ENCODE measurements around the gene IGFN1.

IGFN1 gene

DNA sequence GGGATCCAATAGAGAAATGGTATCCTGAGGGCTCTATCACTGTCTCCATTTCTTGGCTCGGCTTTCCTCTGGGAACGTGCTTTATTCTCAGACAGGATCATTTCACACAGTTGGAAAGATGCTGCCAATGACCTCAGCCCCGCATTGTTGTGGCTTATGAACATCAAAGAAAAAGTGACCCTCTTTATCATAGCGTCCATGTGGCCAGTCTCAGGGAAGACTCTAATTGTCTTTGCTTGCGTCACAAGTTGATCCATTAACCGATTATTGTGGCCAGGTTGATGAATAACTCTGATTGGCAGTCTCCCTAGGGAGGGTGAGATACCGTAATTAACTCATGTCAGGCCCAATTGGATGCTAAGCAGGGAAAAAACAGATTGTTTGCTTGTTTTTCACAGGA lies 26.0 kb upstream of the IGFN1 start:
- no peak for DNase-seq

DNA sequence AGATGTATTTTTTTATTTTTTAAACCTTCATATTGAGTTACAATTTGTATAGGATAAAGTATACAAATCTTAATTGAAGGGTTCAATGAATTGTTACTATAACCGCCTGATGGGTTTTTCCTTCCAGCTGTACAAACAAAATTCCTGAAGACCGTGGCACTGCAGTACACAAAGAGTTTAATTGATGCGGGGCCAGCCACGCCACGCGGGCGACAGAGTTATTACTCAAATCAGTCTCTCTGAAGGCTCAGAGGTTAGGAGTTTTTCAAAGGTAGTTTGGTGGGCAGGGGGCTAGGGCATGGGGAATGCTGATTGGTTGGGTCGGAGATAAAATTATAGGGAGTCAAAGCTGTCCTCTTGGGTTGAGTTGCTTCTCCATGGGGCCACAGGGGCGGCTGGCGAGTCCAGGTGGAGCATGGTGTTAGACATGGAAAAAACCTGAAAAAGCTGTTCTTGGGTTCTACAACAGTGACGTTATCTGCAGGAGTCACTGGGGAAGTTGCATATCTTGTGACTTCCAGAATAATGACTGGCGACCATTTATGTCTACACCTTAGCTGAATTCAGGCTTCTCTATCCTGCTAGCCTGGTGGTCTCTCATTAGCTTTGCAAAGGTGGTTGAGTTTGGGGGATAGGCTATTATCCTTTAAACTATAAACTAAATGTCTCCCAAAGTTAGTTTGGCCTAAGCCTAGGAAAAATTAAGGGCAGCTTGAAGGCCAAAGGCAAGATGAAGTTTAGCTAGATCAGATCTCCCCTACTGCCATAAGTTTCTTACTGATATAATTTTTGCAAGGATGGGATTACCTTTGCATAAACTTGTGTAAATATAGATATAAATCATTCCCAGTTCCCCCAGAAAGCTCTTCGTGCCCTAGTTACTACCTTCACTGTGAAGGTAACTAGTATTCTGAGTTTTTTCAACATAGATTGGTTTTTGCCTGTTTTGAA lies 23.3 kb upstream of the IGFN1 start:
- DNase-seq, result no peak

DNA sequence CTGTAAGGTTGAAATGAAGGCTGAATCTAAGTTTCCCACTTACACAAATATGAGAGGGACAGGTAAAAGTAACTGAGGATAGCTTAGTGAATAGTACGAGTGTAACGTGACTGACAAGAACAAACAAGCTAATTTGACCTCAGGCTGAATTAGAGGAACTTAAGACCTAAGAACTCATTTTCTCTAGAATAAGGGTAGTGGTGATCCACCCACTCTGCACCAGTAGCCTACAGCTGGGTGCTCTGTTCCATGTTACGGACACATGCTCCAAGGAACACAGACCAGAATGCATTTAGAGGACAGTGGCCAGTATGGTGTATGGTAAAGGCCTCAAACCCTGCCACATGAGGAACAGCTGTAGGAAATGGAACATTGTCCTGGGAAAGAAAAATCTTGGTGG lies 21.4 kb upstream of the IGFN1 start:
- DNase-seq, result no peak

DNA sequence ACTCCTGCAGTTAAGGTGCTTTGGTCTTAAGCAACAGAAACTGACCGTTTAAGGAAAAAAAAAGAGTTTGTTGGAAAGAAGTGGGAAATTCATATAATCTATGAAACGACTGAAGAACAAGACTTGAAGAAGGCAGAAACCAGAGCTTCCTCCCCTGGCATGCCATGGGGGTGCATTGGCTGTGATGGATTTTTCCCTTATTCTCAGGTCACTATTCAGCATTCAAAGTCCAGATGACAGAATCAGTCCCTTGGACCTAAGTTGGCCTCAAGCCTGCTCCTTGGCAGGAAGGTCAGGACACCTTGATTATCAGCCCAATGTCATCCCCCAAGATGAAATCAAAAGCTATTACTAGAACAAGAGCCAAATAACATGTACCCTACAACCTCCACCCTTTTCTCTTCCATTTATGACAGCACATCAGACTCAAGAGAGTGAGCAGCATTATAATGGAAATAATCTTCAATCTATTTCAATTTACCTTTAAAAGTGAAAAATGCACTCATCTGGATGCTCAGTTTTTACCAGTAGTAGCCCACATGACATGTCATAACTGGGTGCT lies 20.6 kb upstream of the IGFN1 start:
- DNase-seq, result no peak

DNA sequence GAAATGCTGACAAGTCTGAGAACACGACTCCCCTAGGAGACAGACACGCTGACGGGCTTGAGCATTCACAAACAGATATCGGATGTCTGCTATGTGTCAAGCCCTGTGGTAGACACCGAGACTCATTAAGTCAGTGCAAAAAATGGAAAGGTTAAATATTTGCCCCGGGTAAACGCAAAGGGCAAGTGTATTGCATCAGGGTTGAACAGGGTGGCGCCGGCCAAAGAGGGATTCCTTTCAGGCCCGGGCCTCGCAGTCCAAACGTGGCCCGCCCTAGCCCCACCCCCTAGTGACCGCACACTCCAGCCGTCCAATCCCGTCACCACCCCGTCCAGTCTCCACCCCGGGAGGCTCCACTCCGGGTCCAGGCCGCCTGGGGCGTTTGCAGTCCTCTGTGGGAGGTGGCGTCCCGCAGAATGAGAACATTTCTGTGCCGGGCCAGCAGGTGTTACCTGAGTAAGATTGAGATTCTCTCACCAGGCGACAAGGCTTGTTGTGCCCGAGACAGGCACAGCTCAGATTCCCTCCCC lies 20.0 kb upstream of the IGFN1 start:
- peak; percentile 98 for DNase-seq

DNA sequence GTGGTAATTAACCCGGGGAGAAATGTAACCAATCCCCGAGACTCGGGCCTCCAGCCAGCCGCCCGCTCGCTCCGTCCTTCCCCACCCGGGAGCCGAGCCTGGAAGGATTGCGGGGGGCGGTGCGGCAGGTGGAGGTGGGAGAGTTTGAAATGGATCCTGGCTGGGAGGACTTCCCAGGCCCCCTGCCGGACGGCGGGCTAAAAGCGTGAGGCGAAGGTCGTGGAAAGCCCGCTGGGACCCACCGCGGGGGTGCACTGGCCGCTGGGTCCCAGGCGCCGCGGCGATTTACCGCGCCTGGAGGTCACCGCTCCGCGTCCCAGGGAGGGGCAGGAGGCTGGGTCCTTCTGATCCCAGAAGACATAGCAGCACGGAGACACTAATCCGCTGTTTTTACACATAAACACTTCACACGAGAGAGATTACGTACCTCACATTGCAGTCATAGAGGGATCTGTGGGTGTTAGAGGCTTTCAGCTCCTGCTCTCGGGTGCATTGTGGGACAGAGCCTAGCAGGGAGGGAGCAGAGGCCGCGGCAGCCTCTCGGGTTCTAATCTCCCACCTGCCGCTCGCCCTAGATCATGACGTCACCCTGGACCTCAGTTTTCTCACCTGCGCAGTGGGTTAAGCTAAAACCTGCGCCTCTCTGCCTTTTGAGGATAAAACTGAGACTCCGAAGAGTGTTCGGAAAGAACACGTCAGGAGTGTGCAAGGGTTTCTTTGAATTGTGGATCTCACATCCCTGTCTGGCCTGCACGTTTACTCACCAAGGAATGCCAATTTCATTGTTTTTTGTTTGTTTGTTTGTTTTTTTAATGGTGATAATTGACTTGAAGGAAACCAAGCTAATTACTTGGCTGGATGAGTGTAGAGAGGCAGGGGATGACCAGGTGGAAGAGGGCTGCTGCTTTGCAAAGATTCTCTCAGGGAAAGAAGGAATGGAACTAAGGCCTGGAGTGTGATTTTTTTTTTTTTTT lies 19.3 kb upstream of the IGFN1 start:
- peak; percentile 62 for DNase-seq

DNA sequence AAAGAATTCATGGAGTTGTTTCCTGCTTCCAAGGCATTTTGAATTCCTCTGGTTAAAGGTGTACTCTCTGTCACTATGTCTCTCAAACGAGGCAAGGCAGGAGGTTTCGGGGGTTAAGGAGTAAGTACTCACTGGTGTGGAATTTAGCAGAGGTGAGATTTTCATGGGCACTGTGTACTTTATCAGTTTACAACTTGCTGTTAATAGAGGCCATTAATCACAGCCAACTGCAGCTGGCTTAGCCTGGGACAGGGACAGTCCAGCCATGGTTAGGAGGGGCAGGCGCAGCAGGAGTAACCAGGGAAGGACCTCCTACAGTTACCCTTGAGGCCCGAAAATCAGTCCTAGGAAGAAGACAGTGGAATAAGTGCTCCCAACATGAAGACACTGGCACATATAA lies 18.3 kb upstream of the IGFN1 start:
- DNase-seq, result no peak

DNA sequence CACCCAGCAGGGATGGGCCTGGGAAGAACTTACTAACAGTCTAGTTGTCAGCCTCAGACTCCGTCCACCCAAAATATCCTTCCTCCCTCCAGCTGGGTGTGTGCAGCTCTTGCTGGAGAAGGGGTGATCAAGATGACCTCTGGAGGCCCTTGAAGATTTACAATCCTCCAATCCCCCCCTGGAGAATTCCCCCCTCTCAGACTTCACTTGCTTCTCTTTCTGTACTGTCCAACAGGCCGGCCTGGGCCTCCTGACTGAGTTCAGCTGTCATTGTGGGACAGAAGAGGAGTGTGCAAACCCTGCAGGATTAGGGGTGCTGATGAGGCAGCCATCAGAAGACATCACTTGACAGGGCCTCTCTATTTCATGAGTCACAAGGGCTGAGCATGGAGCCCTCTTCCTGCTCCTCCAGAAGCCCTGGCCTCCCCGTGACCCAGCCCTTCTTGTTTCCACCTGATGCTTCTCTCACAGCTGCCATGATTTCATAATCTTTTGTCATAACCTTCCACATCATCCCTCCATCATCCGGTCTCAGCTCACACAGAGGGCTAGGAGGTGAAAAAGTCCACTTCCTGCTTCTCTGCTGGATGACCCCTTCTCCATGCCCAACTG lies 17.5 kb upstream of the IGFN1 start:
- no peak for DNase-seq

DNA sequence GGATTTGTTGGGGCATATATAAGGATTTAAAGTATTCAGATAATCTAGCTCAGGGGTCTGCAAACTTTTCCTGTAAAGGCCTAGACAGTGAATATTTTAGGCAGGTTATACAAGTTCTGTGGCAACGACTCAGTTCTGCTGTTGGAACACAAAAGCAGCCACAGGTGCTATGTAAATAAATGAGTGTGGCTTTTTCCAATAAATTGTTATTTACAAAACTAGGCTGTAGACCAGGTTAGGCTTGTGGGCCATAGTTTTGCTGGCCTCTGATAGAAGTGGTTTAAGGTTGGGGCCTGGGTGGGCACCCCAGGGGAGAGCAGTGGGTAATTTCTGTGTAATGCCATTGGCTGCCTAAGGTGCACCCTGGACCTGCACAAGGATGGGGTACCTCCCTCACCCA lies 16.9 kb upstream of the IGFN1 start:
- DNase-seq, result no peak

DNA sequence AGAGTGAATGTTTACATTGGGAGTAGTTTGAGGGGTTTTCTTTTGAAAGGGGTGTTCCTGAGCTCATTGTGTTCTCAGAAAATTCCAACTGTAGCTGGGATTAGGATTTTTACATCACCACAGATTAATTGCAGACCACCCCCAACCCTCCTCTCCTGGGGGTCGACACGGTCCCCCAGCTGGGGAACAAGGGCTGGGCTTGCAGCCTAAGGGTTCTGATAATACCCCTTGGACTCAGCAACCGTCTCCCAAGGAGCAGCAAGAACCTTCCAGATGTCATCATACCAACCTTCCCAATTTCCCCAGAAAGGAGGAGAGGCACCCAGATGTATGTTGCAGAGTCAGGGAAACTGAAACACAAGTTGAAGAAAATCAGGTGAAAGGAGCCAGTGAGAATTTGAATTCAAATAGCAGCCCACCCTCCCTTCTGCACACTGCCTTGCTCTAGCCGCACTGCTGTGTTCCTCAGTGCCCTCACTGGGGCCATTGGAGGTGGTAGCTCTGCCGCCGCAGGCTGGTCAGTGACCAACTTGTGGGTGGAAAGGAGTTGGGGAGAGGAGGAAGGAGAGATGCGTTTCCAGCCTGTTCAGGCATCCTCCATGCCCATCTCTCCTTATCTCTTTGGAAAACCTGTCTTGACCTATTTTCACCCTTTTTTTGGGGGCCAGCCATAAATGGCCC lies 14.7 kb upstream of the IGFN1 start:
- DNase-seq, result no peak

DNA sequence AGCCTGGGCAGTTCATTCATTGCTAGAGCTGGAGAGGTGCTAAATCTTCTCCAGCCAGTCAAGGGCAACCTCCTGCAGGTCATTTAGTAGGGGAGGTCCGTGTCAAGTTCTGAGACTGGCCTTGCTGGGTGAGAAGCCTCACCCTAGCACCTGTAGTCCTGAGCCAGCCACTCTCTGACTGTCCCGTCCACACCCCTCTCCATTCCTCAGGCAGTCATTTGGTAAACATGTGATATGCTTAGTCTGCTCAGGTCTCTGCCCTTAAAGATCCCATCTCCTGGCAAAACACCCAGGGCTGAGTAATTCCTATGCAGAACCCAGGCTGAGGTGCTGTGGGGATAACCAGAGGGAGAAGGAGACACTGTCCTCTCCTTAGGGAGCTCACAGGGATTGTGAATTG lies 13.7 kb upstream of the IGFN1 start:
- no peak for DNase-seq

DNA sequence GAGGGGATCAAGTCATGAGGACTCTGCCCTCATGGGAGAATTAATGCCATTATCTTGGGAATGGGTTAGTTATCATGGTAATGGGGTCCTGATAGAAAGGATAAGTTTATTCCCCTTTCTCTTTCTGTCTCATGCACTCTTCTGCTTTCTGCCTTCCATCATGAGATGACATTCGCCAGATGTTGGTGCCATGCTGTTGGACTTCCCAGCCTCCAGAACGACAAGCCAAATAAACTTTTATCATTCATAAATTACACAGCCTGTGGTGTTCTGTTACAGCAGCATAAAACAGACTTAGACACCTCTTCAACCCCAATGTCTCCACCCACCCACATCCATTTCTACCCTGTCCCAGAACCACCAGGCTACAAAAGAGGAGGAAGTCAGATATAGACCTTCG lies 11.9 kb upstream of the IGFN1 start:
- DNase-seq, result no peak

DNA sequence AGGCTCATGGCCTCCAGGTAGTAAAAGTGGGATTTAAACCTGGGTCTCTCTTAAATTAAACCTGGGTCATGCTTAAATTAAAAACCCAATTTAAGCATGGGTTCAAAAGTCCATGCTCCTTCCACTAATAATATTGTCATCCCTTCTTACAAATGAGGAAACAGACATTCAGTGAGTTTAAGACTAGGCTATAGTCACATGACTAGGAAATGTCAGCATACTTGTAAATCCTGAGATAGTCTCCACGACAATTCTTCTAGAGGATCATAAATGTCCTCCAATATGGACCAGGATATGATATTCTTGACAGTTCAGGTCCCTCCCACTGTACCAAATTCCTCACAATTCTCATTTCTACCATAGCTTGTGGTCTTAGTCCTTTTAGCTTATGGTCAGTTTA lies 10.5 kb upstream of the IGFN1 start:
- DNase-seq, result no peak

DNA sequence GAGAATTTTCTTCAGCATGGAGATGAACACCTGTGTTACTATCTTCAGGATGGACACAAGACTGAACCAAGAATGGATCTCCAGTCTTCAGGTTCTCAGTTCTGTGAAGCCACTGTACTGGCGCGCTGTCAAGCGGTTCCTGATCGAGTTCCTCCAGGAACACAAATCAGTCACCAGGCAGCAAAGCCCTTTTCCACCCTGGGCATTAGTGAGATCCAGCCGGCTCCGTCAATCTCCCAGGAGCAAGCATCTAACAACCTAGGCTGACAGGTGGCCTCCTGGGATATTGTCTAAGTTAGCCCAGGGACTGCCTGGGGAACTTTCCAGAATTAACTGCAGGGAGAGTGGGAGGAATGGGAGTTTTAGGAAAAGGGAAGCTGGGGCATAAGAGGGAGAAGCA lies 9.7 kb upstream of the IGFN1 start:
- DNase-seq, result no peak

DNA sequence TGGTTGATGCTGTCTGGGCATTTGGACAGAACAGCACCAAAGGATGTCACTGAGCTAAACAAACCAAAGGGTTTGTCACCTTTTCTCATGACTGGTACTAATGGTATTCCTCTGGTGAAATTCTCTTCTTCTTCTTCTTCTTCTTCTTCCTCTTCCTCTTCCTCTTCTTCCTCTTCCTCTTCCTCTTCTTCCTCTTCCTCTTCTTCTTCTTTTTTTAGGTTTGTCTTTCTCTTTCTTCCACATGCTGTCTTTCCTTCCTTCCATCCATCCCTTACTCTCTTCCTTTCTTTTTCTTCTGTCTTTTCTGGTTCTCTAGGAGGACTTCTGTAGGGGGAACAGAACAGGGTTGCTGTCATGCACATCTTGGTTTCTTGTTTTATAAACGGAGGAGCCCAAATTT lies 9.3 kb upstream of the IGFN1 start:
- no peak for DNase-seq

DNA sequence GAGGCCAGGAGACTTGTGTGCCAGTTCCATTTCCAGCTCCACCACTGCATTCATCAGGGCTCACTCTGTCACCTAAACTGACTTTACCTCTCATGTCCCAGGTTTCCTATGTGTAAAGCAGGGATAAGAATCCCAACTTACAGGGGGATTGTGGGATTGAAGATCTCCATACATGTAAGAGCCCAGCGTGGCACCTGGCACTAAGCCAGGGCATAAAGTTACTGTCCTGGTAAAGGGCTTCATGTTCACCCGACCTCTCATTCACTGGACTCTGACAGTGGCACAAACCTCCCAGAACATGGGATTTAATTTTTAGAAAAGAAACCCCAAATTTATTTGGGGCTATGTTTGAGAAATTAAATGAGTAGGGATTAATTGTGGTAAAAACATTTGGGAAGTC lies 8.9 kb upstream of the IGFN1 start:
- DNase-seq, result no peak

DNA sequence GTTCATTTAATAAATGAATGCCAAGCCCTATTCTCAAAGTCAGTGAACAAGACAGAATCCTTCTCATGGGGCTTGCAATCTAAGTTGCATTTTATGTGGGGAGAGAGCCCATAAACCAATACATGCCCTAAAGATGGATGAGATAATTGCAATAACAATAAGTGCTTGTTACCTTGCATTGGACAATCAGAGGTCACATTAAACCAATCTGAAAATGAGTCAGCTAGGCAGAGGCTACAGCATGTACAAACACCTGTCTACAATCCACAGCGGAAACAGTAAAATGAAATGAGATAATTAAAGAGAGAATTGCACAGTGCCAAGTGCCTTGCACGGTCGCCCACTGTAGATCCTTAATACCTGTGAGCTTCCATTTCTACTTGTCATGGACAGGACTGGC lies 7.4 kb upstream of the IGFN1 start:
- no peak for DNase-seq

DNA sequence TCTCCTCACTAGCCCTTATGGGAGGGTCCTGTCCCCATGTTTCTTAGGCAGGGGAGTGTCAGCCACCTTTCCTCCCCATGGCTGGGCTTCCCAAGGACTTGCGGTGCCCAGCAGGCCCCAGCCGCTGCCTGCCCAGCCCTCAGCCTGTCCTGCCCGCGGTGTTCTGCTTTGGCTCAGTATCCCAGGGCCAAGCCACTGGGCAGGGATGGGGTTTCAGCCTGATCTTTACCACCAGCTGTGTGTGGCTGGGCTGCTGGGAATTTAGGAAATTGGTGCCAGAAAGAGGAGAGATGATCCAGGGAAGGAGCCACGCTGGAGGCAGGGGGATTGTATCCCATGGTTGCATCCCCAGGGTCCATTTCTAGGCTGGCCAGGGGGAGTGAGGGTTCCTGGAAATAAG lies 6.9 kb upstream of the IGFN1 start:
- DNase-seq, result no peak

DNA sequence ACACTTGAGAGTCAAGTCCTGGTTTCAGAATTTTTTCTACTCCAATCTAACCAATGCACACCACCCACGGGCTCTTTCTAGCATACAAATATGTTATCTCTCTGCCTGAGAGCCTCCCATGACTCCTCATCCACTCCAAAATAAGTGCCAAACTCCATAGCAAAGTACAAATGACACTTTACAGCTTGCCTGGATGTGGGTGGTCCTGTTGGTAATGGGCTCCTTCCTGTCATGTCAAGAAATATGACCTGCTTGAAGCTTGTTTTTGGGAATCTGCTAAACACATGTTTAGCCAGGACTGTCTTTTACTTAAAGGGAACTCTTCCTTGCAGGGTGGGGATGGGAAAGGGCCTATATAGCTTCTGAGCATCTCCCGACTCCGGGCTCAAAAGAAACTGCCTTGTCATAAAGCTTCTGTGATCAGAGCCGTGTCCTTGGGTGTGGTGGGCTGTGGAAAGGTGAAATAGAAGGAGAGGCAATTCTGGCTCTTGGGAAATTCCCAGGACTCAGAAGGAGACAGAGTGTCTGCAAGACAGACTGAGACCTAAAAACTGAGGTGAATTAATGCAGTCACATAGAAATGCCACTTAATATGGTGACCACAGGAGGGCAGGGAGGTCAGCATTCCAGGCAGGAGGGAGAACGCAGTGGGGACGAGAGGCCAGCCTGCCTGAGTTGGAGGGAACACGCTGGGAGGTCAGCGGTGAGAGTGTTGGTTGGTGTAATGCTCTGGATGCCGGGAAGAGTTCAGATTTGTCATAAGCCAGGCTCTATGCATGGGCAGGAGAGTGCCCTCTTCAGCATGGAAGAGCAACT lies 6.1 kb upstream of the IGFN1 start:
- DNase-seq, result peak; percentile 55

DNA sequence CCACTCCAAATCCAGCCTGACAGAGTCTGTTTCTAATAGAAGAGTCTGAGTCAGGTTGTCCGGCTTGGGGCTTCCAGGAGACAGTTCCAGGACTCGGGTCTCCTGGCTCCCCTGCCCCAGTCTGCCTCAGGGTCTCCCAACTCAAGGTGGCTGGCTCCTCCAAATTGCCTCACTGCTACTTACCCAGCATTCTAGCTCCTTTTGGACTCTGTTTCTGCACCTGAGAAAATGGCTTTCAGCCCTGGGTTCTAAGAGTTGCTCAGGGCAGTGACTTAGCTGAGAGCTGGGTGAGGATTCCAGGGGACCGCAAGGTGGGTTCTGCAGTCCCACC lies 5.5 kb upstream of the IGFN1 start:
- DNase-seq, result no peak

DNA sequence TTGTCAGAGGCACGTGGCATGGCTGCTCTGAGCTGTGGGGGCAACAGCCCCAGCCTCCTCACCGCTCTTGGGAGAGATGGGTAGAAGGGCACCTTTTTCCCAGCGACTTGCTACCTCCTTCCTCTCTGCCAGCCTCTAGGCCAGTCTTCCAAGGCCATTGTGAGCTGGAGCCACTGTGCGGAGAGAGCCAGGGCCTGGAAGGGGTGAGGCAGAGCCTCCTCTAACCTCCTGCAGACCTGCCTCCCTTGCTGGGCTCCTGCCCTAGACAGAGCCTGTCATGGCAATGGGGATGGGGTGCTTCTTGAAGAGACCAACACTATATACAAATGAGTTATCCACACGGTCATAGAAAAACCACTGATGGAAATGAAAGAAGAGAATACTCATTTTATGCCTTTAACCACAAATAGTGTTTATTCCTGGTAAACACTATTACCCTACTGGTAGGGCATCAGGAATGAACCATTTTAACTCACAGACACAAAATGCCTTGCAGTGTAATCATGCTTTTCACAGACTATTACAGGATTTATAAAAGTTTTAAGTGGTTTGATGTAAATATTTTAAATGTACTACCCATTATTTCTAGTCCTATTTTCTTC lies 5.0 kb upstream of the IGFN1 start:
- DNase-seq, result no peak

All from RPMI8226 (cell line).